Right lobe of liver (tissue), 4 donors: ENCODE measurements around the gene IQSEC1.
A peak's percentile ranks its signal among the peaks of the same experiment; 100 is the strongest.

Experiments
- POLR2A ChIP-seq: fragments of 450-650 bp; IDR thresholded peaks from one replicate; pipeline ENCODE4 v1.6.1; 2017; ENCODE audit warnings: antibody characterized with exemption, mild to moderate bottlenecking
- TF ChIP-seq, protein P1 (sequence below), 4 donors: fragments of 200-600 bp in 3 of 4; fragments of 450-650 bp in 1 of 4; IDR thresholded peaks; one replicate each; pipeline versions ENCODE4 v1.5.1 to v1.8.0; 2016 to 2022; ENCODE audit warnings: antibody characterized with exemption in 4 of 4, mild to moderate bottlenecking in 2 of 4
- donor health status: DM: no; HTN: no; CAD: no.
- donor health status: DM: no; HTN: no; CAD: no.
- donor health status: DM: no; HTN: yes; CAD: no.

DNA sequence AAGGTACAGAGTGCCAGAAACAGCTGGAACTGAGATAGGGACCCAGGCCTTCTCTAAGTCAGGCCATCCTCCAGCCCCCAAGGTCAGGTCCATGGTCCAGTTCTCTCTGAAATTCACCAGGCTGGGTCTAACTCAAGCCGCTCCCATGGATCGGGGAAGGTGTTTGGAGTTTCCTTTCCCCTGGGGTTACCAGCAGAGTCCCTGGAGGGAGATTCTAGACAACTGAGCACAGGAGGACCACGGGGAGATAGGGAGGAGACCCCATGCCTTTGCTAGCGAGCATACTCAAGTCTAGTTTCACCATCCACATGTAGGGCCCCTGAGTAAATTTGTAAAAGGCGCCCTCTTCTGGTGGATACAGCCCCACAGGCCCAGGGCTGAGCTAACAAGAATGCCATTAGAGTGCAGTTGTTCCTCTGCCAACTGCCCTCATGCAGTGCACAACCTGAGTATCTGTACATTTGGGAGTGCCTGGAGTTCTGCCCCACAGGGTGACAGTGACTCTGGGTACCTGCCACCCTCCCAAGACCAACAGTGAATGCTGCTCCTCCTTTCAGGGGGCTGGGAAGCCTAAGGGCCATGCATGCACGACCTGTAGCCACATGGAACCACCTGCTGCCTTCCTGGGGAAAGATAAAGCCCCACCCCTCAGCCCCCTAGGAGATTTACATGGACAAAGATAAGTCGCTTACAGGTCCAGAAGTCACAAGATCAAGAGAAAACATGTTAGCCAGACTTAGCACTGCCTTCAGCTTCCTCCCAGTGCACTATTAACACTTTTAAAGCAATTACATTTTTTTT is 89.0 kb downstream of the IQSEC1 start:
- TF ChIP-seq, protein P1, sequence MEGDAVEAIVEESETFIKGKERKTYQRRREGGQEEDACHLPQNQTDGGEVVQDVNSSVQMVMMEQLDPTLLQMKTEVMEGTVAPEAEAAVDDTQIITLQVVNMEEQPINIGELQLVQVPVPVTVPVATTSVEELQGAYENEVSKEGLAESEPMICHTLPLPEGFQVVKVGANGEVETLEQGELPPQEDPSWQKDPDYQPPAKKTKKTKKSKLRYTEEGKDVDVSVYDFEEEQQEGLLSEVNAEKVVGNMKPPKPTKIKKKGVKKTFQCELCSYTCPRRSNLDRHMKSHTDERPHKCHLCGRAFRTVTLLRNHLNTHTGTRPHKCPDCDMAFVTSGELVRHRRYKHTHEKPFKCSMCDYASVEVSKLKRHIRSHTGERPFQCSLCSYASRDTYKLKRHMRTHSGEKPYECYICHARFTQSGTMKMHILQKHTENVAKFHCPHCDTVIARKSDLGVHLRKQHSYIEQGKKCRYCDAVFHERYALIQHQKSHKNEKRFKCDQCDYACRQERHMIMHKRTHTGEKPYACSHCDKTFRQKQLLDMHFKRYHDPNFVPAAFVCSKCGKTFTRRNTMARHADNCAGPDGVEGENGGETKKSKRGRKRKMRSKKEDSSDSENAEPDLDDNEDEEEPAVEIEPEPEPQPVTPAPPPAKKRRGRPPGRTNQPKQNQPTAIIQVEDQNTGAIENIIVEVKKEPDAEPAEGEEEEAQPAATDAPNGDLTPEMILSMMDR (IDR thresholded peaks at IDR 0.05) = peak; percentile 80 to 89 (median 84)
- no peak for TF ChIP-seq POLR2A
